Tibial nerve (tissue), 4 donors: ENCODE data around the gene ARID1B. TPM values are rescaled to one million over a fixed set of nuclear protein-coding genes. Genes with fewer than 3 reads are reported as not detected.

Source experiments
- DNase-seq, 2 donors: peaks; one replicate each; pipeline ENCODE4 v3.0.0-alpha.2; 2019; ENCODE audit warnings: low spot score in 2 of 2
- H3K27ac ChIP-seq, 4 donors: fragments of 200-600 bp; sonication (generic) in 3 of 4; one replicate each; pipeline ENCODE4 v1.5.1; 2017 to 2019; ENCODE audit warnings: mild to moderate bottlenecking in 1 of 4
- H3K27me3 ChIP-seq, 2 donors: fragments of 200-600 bp; sonication (generic) in 1 of 2; one replicate each; pipeline versions ENCODE4 v1.5.1 to v1.6.0; 2017 to 2019
- H3K36me3 ChIP-seq, 3 donors: fragments of 200-600 bp; sonication (generic); one replicate each; pipeline ENCODE4 v1.5.1; 2018 to 2019
- H3K4me1 ChIP-seq, 4 donors: fragments of 200-600 bp; sonication (generic) in 3 of 4; one replicate each; pipeline ENCODE4 v1.5.1; 2017 to 2019
- H3K4me3 ChIP-seq, 4 donors: fragments of 200-600 bp; sonication (generic) in 3 of 4; one replicate each; pipeline ENCODE4 v1.5.1; 2017 to 2019; ENCODE audit warnings: mild to moderate bottlenecking in 1 of 4, moderate library complexity in 1 of 4
- H3K9me3 ChIP-seq, 4 donors: fragments of 200-600 bp; sonication (generic) in 3 of 4; one replicate each; pipeline ENCODE4 v1.5.1; 2017 to 2019
- EP300 ChIP-seq, 2 donors: sonication (generic); formaldehyde crosslinking; IDR thresholded peaks; one replicate each; pipeline ENCODE4 v1.6.1; 2017; ENCODE audit warnings: antibody characterized with exemption in 2 of 2, mild to moderate bottlenecking in 1 of 2
- POLR2A ChIP-seq, 2 donors: fragments of 450-650 bp; IDR thresholded peaks; one replicate each; pipeline ENCODE4 v1.6.1; 2017; ENCODE audit warnings: antibody characterized with exemption in 2 of 2, mild to moderate bottlenecking in 2 of 2, moderate library complexity in 2 of 2
- WGBS, 2 donors: methylation state at CpG; one replicate each; pipeline ENCODE4 v1.1.5; 2018; 5-methylcytosine and 5-hydroxymethylcytosine counted together
- total RNA-seq, 4 donors: library from RNA; depleted of rRNA; stranded (reverse); fragments of >200 nt; gene quantifications; one replicate each; pipeline ENCODE4 v1.1.0, GENCODE V29; 2016
- TF ChIP-seq, protein P1 (sequence below), 5 experiments: fragments of 200-600 bp in 3 of 5; fragments of 450-650 bp in 2 of 5; sonication (generic) in 3 of 5; IDR thresholded peaks; one replicate each; pipeline ENCODE4 v1.5.1; 2016 to 2019; ENCODE audit warnings: antibody characterized with exemption in 5 of 5, mild to moderate bottlenecking in 3 of 5, moderate library complexity in 2 of 5

ARID1B gene
- total RNA-seq, 4 donors from 2014 or later = 91.5 to 123 (median 110) TPM

DNA sequence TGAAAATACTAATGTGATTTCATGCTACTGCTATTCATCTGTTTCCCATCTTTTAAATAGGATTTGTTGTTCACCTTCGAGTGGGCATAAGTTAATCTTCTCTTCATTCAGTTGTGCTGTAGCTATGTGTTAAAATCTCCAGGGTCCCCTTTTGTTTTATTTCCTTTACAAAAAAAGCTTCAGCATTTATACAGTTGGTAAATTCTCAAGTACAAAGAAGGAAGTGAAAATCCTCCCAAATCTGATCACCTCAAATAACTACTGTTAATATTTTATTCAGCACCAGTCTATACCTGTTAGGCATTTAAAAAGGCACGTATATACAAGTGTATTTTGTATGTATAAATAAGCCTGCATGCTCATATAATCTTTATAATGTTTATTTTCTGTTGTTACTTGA lies 294.9 kb downstream of the ARID1B start:
- no peak for DNase-seq
- no peaks in the 10 kb centered on the region for H3K36me3 ChIP-seq
- no peak for TF ChIP-seq EP300 (IDR thresholded peaks at IDR 0.05)
- TF ChIP-seq, protein P1, sequence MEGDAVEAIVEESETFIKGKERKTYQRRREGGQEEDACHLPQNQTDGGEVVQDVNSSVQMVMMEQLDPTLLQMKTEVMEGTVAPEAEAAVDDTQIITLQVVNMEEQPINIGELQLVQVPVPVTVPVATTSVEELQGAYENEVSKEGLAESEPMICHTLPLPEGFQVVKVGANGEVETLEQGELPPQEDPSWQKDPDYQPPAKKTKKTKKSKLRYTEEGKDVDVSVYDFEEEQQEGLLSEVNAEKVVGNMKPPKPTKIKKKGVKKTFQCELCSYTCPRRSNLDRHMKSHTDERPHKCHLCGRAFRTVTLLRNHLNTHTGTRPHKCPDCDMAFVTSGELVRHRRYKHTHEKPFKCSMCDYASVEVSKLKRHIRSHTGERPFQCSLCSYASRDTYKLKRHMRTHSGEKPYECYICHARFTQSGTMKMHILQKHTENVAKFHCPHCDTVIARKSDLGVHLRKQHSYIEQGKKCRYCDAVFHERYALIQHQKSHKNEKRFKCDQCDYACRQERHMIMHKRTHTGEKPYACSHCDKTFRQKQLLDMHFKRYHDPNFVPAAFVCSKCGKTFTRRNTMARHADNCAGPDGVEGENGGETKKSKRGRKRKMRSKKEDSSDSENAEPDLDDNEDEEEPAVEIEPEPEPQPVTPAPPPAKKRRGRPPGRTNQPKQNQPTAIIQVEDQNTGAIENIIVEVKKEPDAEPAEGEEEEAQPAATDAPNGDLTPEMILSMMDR (IDR thresholded peaks at IDR 0.05) = no peak
- no peak for TF ChIP-seq POLR2A (IDR thresholded peaks at IDR 0.05)
- H3K27me3 ChIP-seq = no peaks in the 10 kb centered on the region
- H3K9me3 ChIP-seq = no peaks in the 10 kb centered on the region
- H3K27ac ChIP-seq = no peak overlapping the region
- H3K4me1 ChIP-seq = peaks cover 0 to 45% (median 10%) of the 10 kb centered on the region in 4 donors
- WGBS, 2 donors = 76 to 79% methylated on average over 2 of the region's 2 CpGs
- no peak overlapping the region for H3K4me3 ChIP-seq

DNA sequence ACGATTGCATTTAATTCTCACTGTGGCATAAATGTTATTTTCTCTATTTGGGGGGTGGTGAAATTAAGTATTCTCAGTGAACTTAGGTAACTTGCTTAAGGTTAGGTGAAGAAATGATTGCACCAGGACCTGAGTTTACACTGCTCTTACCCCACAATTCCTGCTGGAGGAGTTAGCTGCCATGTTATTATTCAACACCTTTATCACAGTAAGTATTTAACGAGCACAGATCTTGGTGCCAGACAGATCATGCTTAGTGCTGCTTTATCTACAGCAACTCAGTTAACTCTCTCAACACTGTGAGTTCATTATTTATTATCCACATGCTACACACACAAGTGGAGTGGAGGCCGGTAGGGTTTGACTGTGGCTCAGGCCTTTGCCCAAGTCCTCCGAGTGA lies 296.4 kb downstream of the ARID1B start:
- H3K4me1 ChIP-seq = peaks cover 0 to 43% (median 4%) of the 10 kb centered on the region in 4 donors
- WGBS, 2 donors = 79 to 80% methylated on average over 4 of the region's 4 CpGs

DNA sequence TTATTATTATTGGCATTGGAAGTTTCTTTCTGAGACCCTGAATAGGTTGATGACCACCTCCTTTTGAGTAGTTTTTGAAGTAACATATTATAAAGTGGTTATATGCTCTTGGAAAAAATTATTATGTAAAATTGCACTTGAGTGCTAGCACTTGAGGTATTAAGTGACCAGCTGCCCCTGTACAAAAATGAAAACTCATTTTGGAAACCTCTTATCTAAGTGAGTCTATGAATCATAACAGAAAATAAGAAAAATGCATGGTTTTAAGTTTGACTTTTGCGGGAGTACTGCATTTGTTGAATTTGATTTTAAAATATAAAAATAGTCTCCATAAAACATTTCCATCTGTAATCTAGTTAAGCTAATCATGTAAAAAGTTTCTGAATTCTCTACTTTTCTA lies 297.8 kb downstream of the ARID1B start:
- 91% methylated on average over 1 of the region's 1 CpG for WGBS, 2 donors
- DNase-seq = no peak
- Histone ChIP-seq H3K36me3 (no peaks in the 10 kb centered on the region), H3K4me1 (peaks cover 0 to 43% (median 6%) of the 10 kb centered on the region in 4 donors), H3K9me3 (no peaks in the 10 kb centered on the region), H3K27me3 (no peaks in the 10 kb centered on the region), H3K4me3 (no peak overlapping the region), H3K27ac (no peak overlapping the region)
- TF ChIP-seq POLR2A (IDR thresholded peaks at IDR 0.05) = no peak
- TF ChIP-seq, protein P1 (IDR thresholded peaks at IDR 0.05) = no peak
- TF ChIP-seq EP300 (IDR thresholded peaks at IDR 0.05) = no peak

More for the DNA sequence above, 296.4 kb downstream of the ARID1B start:
- H3K27ac ChIP-seq = no peak overlapping the region
- H3K4me3 ChIP-seq = no peak overlapping the region
- H3K9me3 ChIP-seq = no peaks in the 10 kb centered on the region
- no peaks in the 10 kb centered on the region for H3K27me3 ChIP-seq
- no peak for DNase-seq
- TF ChIP-seq, protein P1 (IDR thresholded peaks at IDR 0.05) = no peak
- TF ChIP-seq EP300 (IDR thresholded peaks at IDR 0.05) = no peak
- no peak for TF ChIP-seq POLR2A (IDR thresholded peaks at IDR 0.05)
- no peaks in the 10 kb centered on the region for H3K36me3 ChIP-seq

DNA sequence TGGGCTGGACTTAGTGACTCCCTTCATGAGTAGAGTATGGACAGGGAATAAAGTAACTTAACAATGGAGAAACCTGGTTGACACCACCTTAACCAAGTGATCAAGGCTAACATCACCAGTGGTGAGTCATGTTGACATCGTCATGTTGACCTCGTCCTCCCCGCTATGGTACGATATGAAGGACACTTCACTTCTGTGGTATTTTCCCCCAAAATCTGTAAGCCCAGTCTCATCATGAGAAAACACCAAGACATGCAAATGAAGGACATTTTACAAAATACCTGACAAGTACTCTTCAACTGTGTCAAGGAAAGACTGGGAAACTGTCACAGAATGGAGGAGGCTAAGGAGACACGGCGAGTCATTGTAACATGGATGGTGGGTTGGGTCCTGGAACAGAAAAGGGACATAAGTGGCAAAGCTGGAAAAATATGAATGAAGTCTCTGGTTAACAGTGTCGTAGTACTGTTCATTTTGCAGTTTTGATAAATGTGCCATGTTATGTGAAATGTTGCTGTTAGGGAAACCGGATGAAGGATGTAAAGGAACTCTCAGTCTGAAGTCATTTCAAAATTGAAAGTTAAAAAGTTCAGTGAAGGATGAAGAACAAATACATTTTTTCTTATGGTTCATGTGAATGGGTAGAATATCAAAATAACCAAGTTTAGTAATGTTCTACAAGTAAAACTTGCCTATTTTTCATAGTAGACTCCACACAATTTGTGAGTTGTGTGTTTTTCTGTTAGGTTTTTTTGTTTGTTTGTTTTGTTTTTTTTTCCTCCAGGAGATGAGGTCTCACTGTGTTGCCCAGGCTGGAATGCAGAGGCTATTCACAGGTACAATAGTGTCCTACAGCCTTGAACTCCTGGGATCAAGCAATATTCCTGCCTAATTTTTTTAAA lies 298.6 kb downstream of the ARID1B start:
- WGBS, 2 donors = 87 to 89% methylated on average over 8 of the region's 8 CpGs
- no peaks in the 10 kb centered on the region for H3K9me3 ChIP-seq
- H3K4me1 ChIP-seq = peaks cover 0 to 41% (median 9%) of the 10 kb centered on the region in 4 donors
- no peaks in the 10 kb centered on the region for H3K27me3 ChIP-seq
- H3K4me3 ChIP-seq = no peak overlapping the region
- no peak for TF ChIP-seq EP300 (IDR thresholded peaks at IDR 0.05)
- no peak for TF ChIP-seq POLR2A (IDR thresholded peaks at IDR 0.05)
- TF ChIP-seq, protein P1 (IDR thresholded peaks at IDR 0.05) = no peak
- no peak overlapping the region for H3K27ac ChIP-seq
- no peak for DNase-seq
- no peaks in the 10 kb centered on the region for H3K36me3 ChIP-seq

DNA sequence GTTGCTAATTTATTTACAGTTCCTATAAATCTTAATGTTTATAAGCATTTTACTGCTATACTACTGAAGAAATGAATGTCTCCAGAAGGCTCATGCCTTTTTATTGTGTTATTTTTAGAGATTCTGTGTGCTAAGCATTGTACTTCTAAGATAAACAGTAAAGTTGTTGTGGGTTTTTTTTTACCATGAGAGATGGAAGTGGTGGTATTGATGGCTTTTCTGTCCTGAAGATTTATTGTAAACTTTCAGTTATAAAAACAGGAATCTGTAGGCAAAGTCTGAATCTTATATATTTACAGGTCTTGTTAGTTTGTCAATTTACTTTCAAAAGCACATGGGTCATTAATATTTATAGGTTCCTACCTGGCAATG lies 299.3 kb downstream of the ARID1B start:
- TF ChIP-seq POLR2A (IDR thresholded peaks at IDR 0.05) (no peak), EP300 (IDR thresholded peaks at IDR 0.05) (no peak)
- TF ChIP-seq, protein P1 (IDR thresholded peaks at IDR 0.05) = no peak
- Histone ChIP-seq H3K27me3 (no peaks in the 10 kb centered on the region), H3K27ac (no peak overlapping the region), H3K4me3 (no peak overlapping the region), H3K36me3 (no peaks in the 10 kb centered on the region), H3K4me1 (peaks cover 0 to 37% (median 13%) of the 10 kb centered on the region in 4 donors), H3K9me3 (no peaks in the 10 kb centered on the region)
- DNase-seq = no peak
